MM.1S (cell line): Measurements from ENCODE around the gene WDR81.

Experiments
- DNase-seq: peaks from one replicate; pipeline ENCODE4 v3.0.0-alpha.2; 2015
- H2AFZ ChIP-seq: fragments of 300-600 bp; sonication (generic); 2 replicates; pipeline ENCODE4 v1.6.0; 2016; ENCODE audit warnings: antibody characterized with exemption, low read length
- H3F3A ChIP-seq: fragments of 300-600 bp; sonication (generic); 2 replicates; pipeline ENCODE4 v1.6.1; 2016; ENCODE audit warnings: mild to moderate bottlenecking, antibody characterized with exemption, low read length, moderate library complexity, mixed read lengths; ENCODE audit not compliant: insufficient read depth
- H3K27ac ChIP-seq: fragments of 300-600 bp; sonication (generic); 2 replicates; pipeline ENCODE4 v1.5.1; 2016; ENCODE audit warnings: mild to moderate bottlenecking, low read length
- H3K27me3 ChIP-seq: fragments of 300-600 bp; sonication (generic); replicated peaks from 2 replicates; pipeline ENCODE4 v1.6.0; 2016; ENCODE audit warnings: low read length; ENCODE audit not compliant: insufficient read depth
- H3K36me3 ChIP-seq: fragments of 300-600 bp; sonication (generic); replicated peaks from 2 replicates; pipeline ENCODE4 v1.6.1; 2016; ENCODE audit warnings: mild to moderate bottlenecking, low read length, mixed read lengths; ENCODE audit not compliant: insufficient read depth
- H3K4me1 ChIP-seq: fragments of 300-600 bp; sonication (generic); 2 replicates; pipeline ENCODE4 v1.6.1; 2016; ENCODE audit warnings: low read length, mixed read lengths
- H3K4me2 ChIP-seq: fragments of 300-600 bp; sonication (generic); 2 replicates; pipeline ENCODE4 v1.6.0; 2016; ENCODE audit warnings: low read depth, low read length
- H3K4me3 ChIP-seq: fragments of 300-600 bp; sonication (generic); 2 replicates; pipeline ENCODE4 v1.5.1; 2016; ENCODE audit warnings: low read length, mixed read lengths
- H3K79me2 ChIP-seq: fragments of 300-600 bp; sonication (generic); 2 replicates; pipeline ENCODE4 v1.6.1; 2016; ENCODE audit warnings: mixed run types, low read length, mixed read lengths
- H3K9ac ChIP-seq: fragments of 300-600 bp; sonication (generic); 2 replicates; pipeline ENCODE4 v1.6.1; 2016; ENCODE audit warnings: low read length, mixed read lengths
- H3K9me2 ChIP-seq: fragments of 300-600 bp; sonication (generic); replicated peaks from 2 replicates; pipeline ENCODE4 v1.6.1; 2016; ENCODE audit warnings: mild to moderate bottlenecking, low read length, mixed read lengths; ENCODE audit not compliant: insufficient read depth
- H3K9me3 ChIP-seq: fragments of 300-600 bp; sonication (generic); replicated peaks from 2 replicates; pipeline ENCODE4 v1.6.1; 2016; ENCODE audit warnings: mild to moderate bottlenecking, low read length, mixed read lengths; ENCODE audit not compliant: insufficient read depth
- H4K20me1 ChIP-seq: fragments of 300-600 bp; sonication (generic); 2 replicates; pipeline ENCODE4 v1.6.1; 2016; ENCODE audit warnings: mild to moderate bottlenecking, low read length, moderate library complexity, mixed read lengths; ENCODE audit not compliant: insufficient read depth
- EZH2 ChIP-seq: fragments of 300-600 bp; sonication (generic); optimal IDR thresholded peaks from 2 replicates; pipeline ENCODE3; 2017; ENCODE audit warnings: low read depth, mild to moderate bottlenecking, antibody characterized with exemption, low read length, mixed read lengths
- EZH2phosphoT487 ChIP-seq: fragments of 300-600 bp; sonication (generic); IDR thresholded peaks from 2 replicates; pipeline ENCODE4 v1.6.1; 2018; ENCODE audit warnings: antibody characterized with exemption, low read length
- TF ChIP-seq, protein P1 (sequence below): fragments of 300-600 bp; sonication (generic); IDR thresholded peaks from 2 replicates; pipeline ENCODE4 v1.5.1; 2016; ENCODE audit warnings: antibody characterized with exemption, low read length, mixed read lengths

WDR81 gene

DNA sequence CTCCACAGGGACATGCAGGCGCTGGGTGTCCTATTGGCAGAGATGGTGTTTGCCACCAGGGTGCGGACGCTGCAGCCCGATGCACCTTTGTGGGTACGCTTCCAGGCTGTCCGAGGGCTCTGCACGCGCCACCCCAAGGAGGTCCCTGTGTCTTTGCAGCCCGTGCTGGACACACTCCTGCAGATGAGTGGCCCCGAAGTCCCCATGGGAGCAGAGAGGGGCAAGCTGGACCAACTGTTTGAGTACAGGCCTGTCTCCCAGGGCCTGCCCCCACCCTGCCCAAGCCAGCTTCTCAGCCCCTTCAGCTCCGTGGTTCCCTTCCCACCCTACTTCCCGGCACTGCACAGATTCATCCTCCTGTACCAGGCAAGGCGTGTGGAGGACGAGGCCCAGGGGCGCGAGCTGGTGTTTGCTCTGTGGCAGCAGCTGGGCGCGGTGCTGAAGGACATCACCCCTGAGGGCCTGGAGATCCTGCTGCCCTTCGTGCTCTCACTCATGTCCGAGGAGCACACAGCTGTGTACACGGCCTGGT is 2.8 kb downstream of the WDR81 start:
- Histone ChIP-seq H3K27ac (no peak overlapping the region), H3K79me2 (peaks cover 20% of the 10 kb centered on the region), H4K20me1 (no peaks in the 10 kb centered on the region), H3F3A (peaks cover 5% of the 10 kb centered on the region; the same call in 1 of the 2 replicates), H2AFZ (no peak overlapping the region), H3K27me3 (no peaks in the 10 kb centered on the region), H3K4me3 (no peak overlapping the region), H3K9me2 (no peaks in the 10 kb centered on the region), H3K4me1 (peaks cover 17% of the 10 kb centered on the region), H3K36me3 (no peaks in the 10 kb centered on the region), H3K9me3 (no peaks in the 10 kb centered on the region), H3K4me2 (no peak overlapping the region), H3K9ac (no peak overlapping the region)
- no peak for TF ChIP-seq EZH2phosphoT487
- TF ChIP-seq EZH2: no peak
- TF ChIP-seq, protein P1, sequence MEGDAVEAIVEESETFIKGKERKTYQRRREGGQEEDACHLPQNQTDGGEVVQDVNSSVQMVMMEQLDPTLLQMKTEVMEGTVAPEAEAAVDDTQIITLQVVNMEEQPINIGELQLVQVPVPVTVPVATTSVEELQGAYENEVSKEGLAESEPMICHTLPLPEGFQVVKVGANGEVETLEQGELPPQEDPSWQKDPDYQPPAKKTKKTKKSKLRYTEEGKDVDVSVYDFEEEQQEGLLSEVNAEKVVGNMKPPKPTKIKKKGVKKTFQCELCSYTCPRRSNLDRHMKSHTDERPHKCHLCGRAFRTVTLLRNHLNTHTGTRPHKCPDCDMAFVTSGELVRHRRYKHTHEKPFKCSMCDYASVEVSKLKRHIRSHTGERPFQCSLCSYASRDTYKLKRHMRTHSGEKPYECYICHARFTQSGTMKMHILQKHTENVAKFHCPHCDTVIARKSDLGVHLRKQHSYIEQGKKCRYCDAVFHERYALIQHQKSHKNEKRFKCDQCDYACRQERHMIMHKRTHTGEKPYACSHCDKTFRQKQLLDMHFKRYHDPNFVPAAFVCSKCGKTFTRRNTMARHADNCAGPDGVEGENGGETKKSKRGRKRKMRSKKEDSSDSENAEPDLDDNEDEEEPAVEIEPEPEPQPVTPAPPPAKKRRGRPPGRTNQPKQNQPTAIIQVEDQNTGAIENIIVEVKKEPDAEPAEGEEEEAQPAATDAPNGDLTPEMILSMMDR: no peak
- DNase-seq: no peak

DNA sequence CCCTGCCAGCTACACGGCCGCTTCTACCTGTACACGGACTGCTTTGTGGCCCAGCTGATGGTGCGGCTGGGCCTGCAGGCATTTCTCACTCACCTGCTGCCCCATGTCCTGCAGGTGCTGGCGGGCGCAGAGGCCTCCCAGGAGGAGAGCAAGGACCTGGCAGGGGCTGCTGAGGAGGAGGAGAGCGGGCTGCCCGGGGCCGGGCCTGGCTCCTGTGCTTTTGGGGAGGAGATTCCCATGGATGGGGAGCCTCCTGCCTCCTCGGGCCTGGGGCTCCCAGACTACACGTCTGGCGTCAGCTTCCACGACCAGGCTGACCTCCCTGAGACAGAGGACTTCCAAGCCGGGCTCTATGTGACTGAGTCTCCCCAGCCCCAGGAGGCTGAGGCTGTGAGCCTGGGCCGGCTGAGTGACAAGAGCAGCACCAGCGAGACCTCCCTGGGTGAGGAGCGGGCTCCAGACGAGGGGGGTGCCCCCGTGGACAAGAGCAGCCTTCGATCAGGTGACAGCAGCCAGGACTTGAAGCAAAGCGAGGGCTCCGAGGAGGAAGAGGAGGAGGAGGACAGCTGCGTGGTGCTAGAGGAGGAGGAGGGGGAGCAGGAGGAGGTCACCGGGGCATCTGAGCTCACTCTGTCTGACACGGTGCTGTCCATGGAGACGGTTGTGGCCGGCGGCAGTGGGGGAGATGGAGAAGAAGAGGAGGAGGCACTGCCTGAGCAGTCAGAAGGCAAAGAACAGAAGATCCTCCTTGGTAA is 3.5 kb downstream of the WDR81 start:
- Histone ChIP-seq H4K20me1 (no peaks in the 10 kb centered on the region), H2AFZ (no peak overlapping the region), H3K4me1 (peaks cover 13% of the 10 kb centered on the region), H3K9me2 (no peaks in the 10 kb centered on the region), H3K27ac (no peak overlapping the region), H3K9ac (no peak overlapping the region), H3K9me3 (no peaks in the 10 kb centered on the region), H3K27me3 (no peaks in the 10 kb centered on the region), H3K36me3 (no peaks in the 10 kb centered on the region), H3K4me2 (no peak overlapping the region), H3F3A (peaks cover 5% of the 10 kb centered on the region; the same call in 1 of the 2 replicates), H3K4me3 (no peak overlapping the region), H3K79me2 (peaks cover 20% of the 10 kb centered on the region)
- TF ChIP-seq EZH2 (no peak), EZH2phosphoT487 (no peak)
- DNase-seq: no peak

DNA sequence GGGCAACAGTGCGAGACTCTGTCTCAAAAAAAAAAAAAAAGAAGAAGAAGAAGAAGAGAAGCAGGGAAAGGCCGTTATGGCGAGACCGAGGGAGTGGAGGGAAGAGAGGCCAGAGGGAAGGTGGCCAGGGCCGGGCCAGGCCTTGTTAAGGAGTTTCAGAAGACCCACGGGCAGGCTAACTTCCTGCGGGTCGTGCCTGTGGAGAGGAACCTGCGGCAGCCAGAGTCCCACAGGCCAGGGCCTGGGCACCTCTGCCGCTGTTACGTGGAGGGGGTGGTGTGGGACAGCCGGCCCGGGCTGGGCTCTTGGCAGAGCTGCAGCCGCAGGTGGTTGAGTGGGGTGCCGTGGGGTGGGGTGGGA is 5.4 kb downstream of the WDR81 start:
- H3K4me1 ChIP-seq: peaks cover 5% of the 10 kb centered on the region
- TF ChIP-seq, protein P1: no peak
- TF ChIP-seq EZH2: no peak
- no peak for TF ChIP-seq EZH2phosphoT487

More for the DNA sequence above, 5.4 kb downstream of the WDR81 start:
- no peak overlapping the region for H3K4me2 ChIP-seq
- H3K4me3 ChIP-seq: no peak overlapping the region
- H2AFZ ChIP-seq: no peak overlapping the region
- H3K27ac ChIP-seq: no peak overlapping the region
- H4K20me1 ChIP-seq: no peaks in the 10 kb centered on the region
- no peaks in the 10 kb centered on the region for H3K36me3 ChIP-seq
- H3K27me3 ChIP-seq: no peaks in the 10 kb centered on the region
- DNase-seq: no peak
- H3F3A ChIP-seq: no peaks in the 10 kb centered on the region
- H3K79me2 ChIP-seq: peaks cover 18% of the 10 kb centered on the region
- H3K9ac ChIP-seq: no peak overlapping the region
- no peaks in the 10 kb centered on the region for H3K9me3 ChIP-seq
- no peaks in the 10 kb centered on the region for H3K9me2 ChIP-seq
